ENCODE measurements around the gene HEATR3.

GRCh38 chr16:50024207-50024606 is 41.6 kb upstream of the HEATR3 start:
- TF ChIP-seq, protein P1, sequence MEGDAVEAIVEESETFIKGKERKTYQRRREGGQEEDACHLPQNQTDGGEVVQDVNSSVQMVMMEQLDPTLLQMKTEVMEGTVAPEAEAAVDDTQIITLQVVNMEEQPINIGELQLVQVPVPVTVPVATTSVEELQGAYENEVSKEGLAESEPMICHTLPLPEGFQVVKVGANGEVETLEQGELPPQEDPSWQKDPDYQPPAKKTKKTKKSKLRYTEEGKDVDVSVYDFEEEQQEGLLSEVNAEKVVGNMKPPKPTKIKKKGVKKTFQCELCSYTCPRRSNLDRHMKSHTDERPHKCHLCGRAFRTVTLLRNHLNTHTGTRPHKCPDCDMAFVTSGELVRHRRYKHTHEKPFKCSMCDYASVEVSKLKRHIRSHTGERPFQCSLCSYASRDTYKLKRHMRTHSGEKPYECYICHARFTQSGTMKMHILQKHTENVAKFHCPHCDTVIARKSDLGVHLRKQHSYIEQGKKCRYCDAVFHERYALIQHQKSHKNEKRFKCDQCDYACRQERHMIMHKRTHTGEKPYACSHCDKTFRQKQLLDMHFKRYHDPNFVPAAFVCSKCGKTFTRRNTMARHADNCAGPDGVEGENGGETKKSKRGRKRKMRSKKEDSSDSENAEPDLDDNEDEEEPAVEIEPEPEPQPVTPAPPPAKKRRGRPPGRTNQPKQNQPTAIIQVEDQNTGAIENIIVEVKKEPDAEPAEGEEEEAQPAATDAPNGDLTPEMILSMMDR (IDR thresholded peaks at IDR 0.05): no peak
- TF ChIP-seq POLR2A (IDR thresholded peaks at IDR 0.05): no peak
- no peak for TF ChIP-seq POLR2AphosphoS5 (IDR thresholded peaks at IDR 0.05)

Data from prostate gland (tissue), 2 donors.